ENCODE data around the gene HGD.
A peak's percentile ranks its signal among the peaks of the same experiment; 100 is the strongest.

HGD gene

GRCh38 chr3:120682095-120682681 is at the start of gene HGD:
Gene HGD, minus strand, starts transcription at chr3:120682239. Its CDS starts 128 bp downstream, at chr3:120682111.
- no peak for DNase-seq

- DNase-seq: no peak
These were observed 48.8 kb upstream of the HGD start for GRCh38 chr3:120730576-120731542.

GRCh38 chr3:120726791-120727190 is 44.8 kb upstream of the HGD start:
- DNase-seq: no peak

- peak in 3 of 4 experiments; percentile 9 to 78 (median 73) for DNase-seq
These were observed 37.3 kb upstream of the HGD start for GRCh38 chr3:120719167-120719834.

GRCh38 chr3:120713262-120713661 is 31.2 kb upstream of the HGD start:
- no peak for DNase-seq

- no peak for DNase-seq
These were observed 28.3 kb upstream of the HGD start for GRCh38 chr3:120710369-120710768.

GRCh38 chr3:120708408-120708807 is 26.4 kb upstream of the HGD start:
- no peak for DNase-seq

GRCh38 chr3:120706950-120707349 is 24.9 kb upstream of the HGD start:
- no peak for DNase-seq

- DNase-seq: no peak
These were observed 24.0 kb upstream of the HGD start for GRCh38 chr3:120705884-120706582.

- DNase-seq: no peak
These were observed 17.3 kb upstream of the HGD start for GRCh38 chr3:120699333-120699732.

- no peak for DNase-seq
These were observed 11.6 kb upstream of the HGD start for GRCh38 chr3:120693439-120694171.

- DNase-seq: no peak
These were observed 7.4 kb upstream of the HGD start for GRCh38 chr3:120689395-120689794.

- no peak for DNase-seq
These were observed 6.1 kb upstream of the HGD start for GRCh38 chr3:120688121-120688520.

- DNase-seq: no peak
These were observed 3.4 kb upstream of the HGD start for GRCh38 chr3:120685411-120685810.

GRCh38 chr3:120684896-120685295 is 2.9 kb upstream of the HGD start:
- no peak for DNase-seq

GRCh38 chr3:120683671-120684301 is 1.7 kb upstream of the HGD start:
- DNase-seq: no peak

- DNase-seq: no peak
These were observed 1.2 kb upstream of the HGD start for GRCh38 chr3:120683213-120683612.

- DNase-seq: no peak
These were observed 467 bp downstream of the HGD start for GRCh38 chr3:120681506-120682038.

GRCh38 chr3:120681018-120681417 is 1.0 kb downstream of the HGD start:
- no peak for DNase-seq

- no peak for DNase-seq
These were observed 1.7 kb downstream of the HGD start for GRCh38 chr3:120680193-120680894.

GRCh38 chr3:120678984-120679383 is 3.1 kb downstream of the HGD start:
- no peak for DNase-seq
